ENCODE measurements around the gene PTMS. TPM values are rescaled to one million over a fixed set of nuclear protein-coding genes. Genes with fewer than 3 reads are reported as not detected.

Gene PTMS
- total and polyA plus RNA-seq, 2 of the 13 experiments (the other 11 are each of a cell fraction or from before 2014, with no cell fraction given) = 40.5 to 82.4 TPM

- Histone ChIP-seq H3K9me3 (ENCODE audit: low read length) (no peaks in the 10 kb centered on the region), H3K9ac (ENCODE audit: insufficient read depth, low read depth, low read length) (no peak overlapping the region), H3K27me3 (ENCODE audit: control insufficient read depth in 1 of 2, insufficient read depth in 2 of 2, low read length in 2 of 2) (no peaks in the 10 kb centered on the region), H3K4me3 (replicated peaks in 1 of 3; ENCODE audit: insufficient read depth in 1 of 3, low read depth in 2 of 3, low read length in 3 of 3) (no peak overlapping the region), H3K79me2 (ENCODE audit: insufficient read depth, low read length) (no peaks in the 10 kb centered on the region), H3K27ac (ENCODE audit: extremely low read length, insufficient read depth, low read length) (peak overlapping the region; percentile 0), H2AFZ (ENCODE audit: low read length) (no peak overlapping the region), H3K4me2 (ENCODE audit: low read depth, low read length) (peak overlapping the region; percentile 38), H3K4me1 (ENCODE audit: insufficient read depth, low read length) (peaks cover 58% of the 10 kb centered on the region), H4K20me1 (ENCODE audit: insufficient read depth, low read length) (no peaks in the 10 kb centered on the region), H3K36me3 (replicated peaks in 1 of 2; ENCODE audit: control insufficient read depth in 1 of 2, insufficient read depth in 2 of 2, low read length in 2 of 2) (no peaks in the 10 kb centered on the region)
- in situ Hi-C loops (cut with HindIII; ENCODE audit: extremely low pct_ligation_motif_present, low pct_unique_long_range_greater_than_20kb) = no loop called here
- intact Hi-C loops (cut with micrococcal nuclease; ENCODE audit: unreplicated experiment) = no loop called here
- ATAC-seq = peak; percentile 21
- peak; percentile 49 for DNase-seq (ENCODE audit: low spot score)
- 30% methylated on average over 4 of the region's 4 CpGs for WGBS (ENCODE audit: low lambda C conversion rate)
- ChIA-PET POLR2A (interaction anchor here (1.1 kb wide), 1 partner anchor 32 kb away, joined by 3 read pairs; the partner anchor contains the start of gene P3H3), CTCF (ENCODE audit: low intra/inter-chr PET ratio, low total read pairs) (no interaction called here)
- no TSS peak for BruUV-seq (replicated peaks)
- FAIRE-seq = no peak
- TF ChIP-seq MEIS1 (CRISPR knock-in tag; IDR thresholded peaks at IDR 0.05; ENCODE audit: borderline replicate concordance) (peak; percentile 25; the same call in 1 of the 2 replicates), TCF7 (IDR thresholded peaks at IDR 0.05; ENCODE audit: low read depth) (0 out of 2 replicates have a peak, but pooled peaks have one; percentile 13), MTA1 (CRISPR knock-in tag; IDR thresholded peaks at IDR 0.05; ENCODE audit: borderline replicate concordance) (no peak), ARID5B (CRISPR knock-in tag; IDR thresholded peaks at IDR 0.05) (0 out of 2 replicates have a peak, but pooled peaks have one; percentile 13), CBFB (CRISPR knock-in tag; IDR thresholded peaks at IDR 0.05) (no peak), SAP130 (CRISPR knock-in tag; IDR thresholded peaks at IDR 0.05; ENCODE audit: low read depth) (0 out of 2 replicates have a peak, but pooled peaks have one; percentile 11), MTA3 (CRISPR knock-in tag; IDR thresholded peaks at IDR 0.05) (no peak), RARA (CRISPR knock-in tag; IDR thresholded peaks at IDR 0.05) (peak; percentile 87), HNF4A (CRISPR knock-in tag; IDR thresholded peaks at IDR 0.05) (peak; percentile 50; the same call in 1 of the 2 replicates), ZFP41 (CRISPR knock-in tag; IDR thresholded peaks at IDR 0.05; ENCODE audit: borderline replicate concordance) (no peak), ZNF614 (CRISPR knock-in tag; IDR thresholded peaks at IDR 0.05; ENCODE audit: borderline replicate concordance) (no peak), ZNF292 (CRISPR knock-in tag; IDR thresholded peaks at IDR 0.05; ENCODE audit: borderline replicate concordance, low read depth) (0 out of 2 replicates have a peak, but pooled peaks have one; percentile 26), MAZ (IDR thresholded peaks at IDR 0.05; ENCODE audit: borderline replicate concordance, low read depth, low read length) (no peak), MAZ (CRISPR knock-in tag; IDR thresholded peaks at IDR 0.05; ENCODE audit: low read depth) (no peak), RXRA (CRISPR knock-in tag; IDR thresholded peaks at IDR 0.05) (peak; percentile 29; the same call in 1 of the 2 replicates), NFYC (CRISPR knock-in tag; IDR thresholded peaks at IDR 0.05) (no peak), THAP7 (CRISPR knock-in tag; IDR thresholded peaks at IDR 0.05) (no peak), ZNF33B (CRISPR knock-in tag; IDR thresholded peaks at IDR 0.05) (no peak)
Observed at GRCh38 chr12:6796576-6796975, 30.4 kb downstream of the PTMS start.

Measured in HepG2 (cell line).